Right ventricle myocardium inferior (tissue), 1 donor: ENCODE data around the gene PIK3R1. TPM values are rescaled to one million over a fixed set of nuclear protein-coding genes. Genes with fewer than 3 reads are reported as not detected.

ENCODE experiments used
- ATAC-seq: fragments of 200-7000 bp; cut with Tn5 transposase; one replicate; pipeline ENCODE4 v1.9.1; 2020; ENCODE audit warnings: mild to moderate bottlenecking, moderate library complexity
- DNase-seq: peaks from one replicate; pipeline ENCODE4 v3.0.0; 2021; ENCODE audit errors: missing footprints
- intact Hi-C: fragments of 100-400 bp; cut with DNase I; formaldehyde crosslinking; loops from one replicate; pipeline ENCODE4 v1.11.0; 2022
- total RNA-seq: library from RNA; stranded (reverse); fragmentation: NEBNext Ultra II Directional; extraction: Animal tissue kit (Norgen Biotek cat#: 25700); gene quantifications from one replicate; pipeline ENCODE4 v1.2.1, GENCODE V29; 2021
- donor health status: DM: no; HTN: yes; CAD: no; lungs with severe emphysema.

The PIK3R1 gene
- total RNA-seq, 1 donor from 2014 or later, result 113 TPM

- DNase-seq (no peak), ATAC-seq (no peak)
- intact Hi-C loops, result no loop called here
Observed at GRCh38 chr5:68299575-68299974, 84.0 kb downstream of the PIK3R1 start.

- ATAC-seq, result peak; percentile 36
- no peak for DNase-seq
- intact Hi-C loops, result loop anchor here (5.0 kb wide), 1 partner anchor 34 kb away; no protein-coding TSS in a partner anchor
Observed at GRCh38 chr5:68303038-68303738, 87.6 kb downstream of the PIK3R1 start.

GRCh38 chr5:68303754-68304420 lies 88.3 kb downstream of the PIK3R1 start:
- DNase-seq, result no peak
- intact Hi-C loops, result loop anchor here (5.0 kb wide), 1 partner anchor 33 kb away; no protein-coding TSS in a partner anchor
- ATAC-seq, result no peak

GRCh38 chr5:68304421-68305052 lies 89.0 kb downstream of the PIK3R1 start:
- no peak for ATAC-seq
- intact Hi-C loops, result loop anchor here (5.0 kb wide), 1 partner anchor 33 kb away; no protein-coding TSS in a partner anchor
- no peak for DNase-seq

GRCh38 chr5:68305223-68305870 lies 89.8 kb downstream of the PIK3R1 start:
- no peak for DNase-seq
- no peak for ATAC-seq
- intact Hi-C loops, result no loop called here

- DNase-seq (no peak), ATAC-seq (no peak)
- intact Hi-C loops, result no loop called here
Observed at GRCh38 chr5:68306361-68307014, 90.9 kb downstream of the PIK3R1 start.

DNA sequence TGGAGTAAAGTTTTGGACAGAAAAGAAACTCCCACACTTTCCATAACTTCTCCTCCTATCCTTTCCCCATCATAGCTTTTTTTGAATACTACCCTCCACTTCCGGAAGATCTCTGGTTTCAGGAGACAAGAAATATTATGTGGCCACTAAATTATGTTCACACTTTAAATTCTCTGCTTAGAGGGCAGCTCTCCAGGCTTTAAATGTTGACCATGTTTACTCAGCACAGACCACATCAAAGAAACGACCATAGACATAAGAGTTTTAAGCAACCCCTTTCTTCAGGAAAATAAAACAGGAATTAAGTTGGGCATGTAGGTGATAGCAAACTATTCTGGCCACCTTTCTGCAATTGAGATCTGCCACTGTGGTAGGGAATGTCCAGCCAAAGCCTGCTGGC lies 97.8 kb downstream of the PIK3R1 start:
- ATAC-seq (no peak), DNase-seq (no peak)
- intact Hi-C loops, result no loop called here

GRCh38 chr5:68314465-68314864 lies 98.9 kb downstream of the PIK3R1 start:
- ATAC-seq, result no peak
- no peak for DNase-seq
- intact Hi-C loops, result no loop called here

GRCh38 chr5:68315679-68316271 lies 100.2 kb downstream of the PIK3R1 start:
- no peak for DNase-seq
- no peak for ATAC-seq
- intact Hi-C loops, result no loop called here

DNA sequence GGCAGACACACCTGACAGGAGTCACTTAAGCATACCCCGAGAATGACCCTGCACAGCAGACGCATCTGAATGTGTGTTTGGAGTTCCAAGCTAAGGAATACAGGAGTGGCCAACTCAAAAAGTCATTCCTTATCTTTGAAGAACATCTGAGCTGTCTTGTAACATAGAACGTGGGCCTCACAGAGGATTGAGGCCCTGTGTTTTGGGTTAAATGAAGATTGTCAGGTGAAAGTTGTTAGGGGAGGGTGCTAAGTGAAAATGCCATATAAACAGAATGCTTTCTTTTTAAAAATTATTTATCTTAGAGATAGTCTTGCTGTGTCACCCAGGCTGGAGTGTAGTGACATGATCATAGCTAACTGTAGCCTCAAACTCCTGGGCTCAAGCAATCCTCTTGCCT lies 100.9 kb downstream of the PIK3R1 start:
- ATAC-seq (no peak), DNase-seq (no peak)
- intact Hi-C loops, result no loop called here

GRCh38 chr5:68317646-68318045 lies 102.1 kb downstream of the PIK3R1 start:
- no peak for DNase-seq
- intact Hi-C loops, result no loop called here
- ATAC-seq, result no peak

GRCh38 chr5:68318955-68319705 lies 103.6 kb downstream of the PIK3R1 start:
- DNase-seq, result no peak
- intact Hi-C loops, result no loop called here
- no peak for ATAC-seq

GRCh38 chr5:68319706-68320412 lies 104.3 kb downstream of the PIK3R1 start:
- DNase-seq (no peak), ATAC-seq (no peak)
- intact Hi-C loops, result no loop called here

DNA sequence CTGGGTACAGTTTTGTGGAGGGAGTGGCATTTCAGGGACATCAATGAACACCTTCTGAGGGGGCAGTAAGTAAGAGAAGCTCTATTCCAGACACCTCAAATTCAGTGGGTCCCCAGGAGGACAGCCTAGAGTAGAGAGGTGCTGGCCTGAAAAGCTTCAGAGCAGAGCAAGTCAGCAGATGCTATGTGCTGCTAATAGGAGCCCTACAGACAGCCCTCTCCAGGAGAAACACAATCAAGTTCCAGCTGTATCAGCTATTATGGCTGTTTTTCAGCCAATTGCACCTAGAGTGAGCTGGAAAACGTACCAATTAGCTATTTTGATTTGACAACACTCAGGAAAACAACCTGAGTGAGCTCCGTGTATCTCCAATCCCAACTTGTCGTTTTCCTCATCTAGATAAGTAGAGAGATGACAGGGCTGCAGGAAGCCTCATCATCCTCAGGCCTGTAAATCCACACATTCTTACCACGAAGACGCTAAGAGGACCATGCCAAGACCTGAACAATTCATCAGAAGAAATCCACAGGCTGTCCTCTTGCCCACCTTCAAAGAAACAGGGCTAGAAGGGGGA lies 104.9 kb downstream of the PIK3R1 start:
- ATAC-seq (no peak), DNase-seq (no peak)
- intact Hi-C loops, result no loop called here

- intact Hi-C loops, result no loop called here
- DNase-seq (no peak), ATAC-seq (no peak)
Observed at GRCh38 chr5:68325065-68325580, 109.6 kb downstream of the PIK3R1 start.

GRCh38 chr5:68329554-68330255 lies 114.1 kb downstream of the PIK3R1 start:
- ATAC-seq (peak; percentile 49), DNase-seq (no peak)
- intact Hi-C loops, result no loop called here
